ENCODE measurements around the gene VIPR2.

- no peak for TF ChIP-seq BACH2 (CRISPR knock-in tag; IDR thresholded peaks at IDR 0.05; ENCODE audit: borderline replicate concordance)
- no peak for TF ChIP-seq ZFP3 (CRISPR knock-in tag; IDR thresholded peaks at IDR 0.05)
- no peak for TF ChIP-seq OSR1 (CRISPR knock-in tag; IDR thresholded peaks at IDR 0.05)
- no peak for TF ChIP-seq PATZ1 (CRISPR knock-in tag; IDR thresholded peaks at IDR 0.05; ENCODE audit: borderline replicate concordance)
Observed at GRCh38 chr7:159008417-159008816, 136.2 kb downstream of the VIPR2 start.
